ENCODE results near the gene ANKH. TPM values are rescaled to one million over a fixed set of nuclear protein-coding genes. Genes with fewer than 3 reads are reported as not detected.

ANKH gene
- total RNA-seq, result 10 to 100 TPM; 18.1 to 44.5 (median 30.5) TPM

- TF ChIP-seq, protein P1, sequence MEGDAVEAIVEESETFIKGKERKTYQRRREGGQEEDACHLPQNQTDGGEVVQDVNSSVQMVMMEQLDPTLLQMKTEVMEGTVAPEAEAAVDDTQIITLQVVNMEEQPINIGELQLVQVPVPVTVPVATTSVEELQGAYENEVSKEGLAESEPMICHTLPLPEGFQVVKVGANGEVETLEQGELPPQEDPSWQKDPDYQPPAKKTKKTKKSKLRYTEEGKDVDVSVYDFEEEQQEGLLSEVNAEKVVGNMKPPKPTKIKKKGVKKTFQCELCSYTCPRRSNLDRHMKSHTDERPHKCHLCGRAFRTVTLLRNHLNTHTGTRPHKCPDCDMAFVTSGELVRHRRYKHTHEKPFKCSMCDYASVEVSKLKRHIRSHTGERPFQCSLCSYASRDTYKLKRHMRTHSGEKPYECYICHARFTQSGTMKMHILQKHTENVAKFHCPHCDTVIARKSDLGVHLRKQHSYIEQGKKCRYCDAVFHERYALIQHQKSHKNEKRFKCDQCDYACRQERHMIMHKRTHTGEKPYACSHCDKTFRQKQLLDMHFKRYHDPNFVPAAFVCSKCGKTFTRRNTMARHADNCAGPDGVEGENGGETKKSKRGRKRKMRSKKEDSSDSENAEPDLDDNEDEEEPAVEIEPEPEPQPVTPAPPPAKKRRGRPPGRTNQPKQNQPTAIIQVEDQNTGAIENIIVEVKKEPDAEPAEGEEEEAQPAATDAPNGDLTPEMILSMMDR (IDR thresholded peaks at IDR 0.05; ENCODE audit: low read depth), result no peak
Observed at GRCh38 chr5:14871214-14872069, at the start of gene ANKH. Gene ANKH (minus strand): TSS chr5:14871778. CDS start chr5:14871447, 331 bp downstream.

DNA sequence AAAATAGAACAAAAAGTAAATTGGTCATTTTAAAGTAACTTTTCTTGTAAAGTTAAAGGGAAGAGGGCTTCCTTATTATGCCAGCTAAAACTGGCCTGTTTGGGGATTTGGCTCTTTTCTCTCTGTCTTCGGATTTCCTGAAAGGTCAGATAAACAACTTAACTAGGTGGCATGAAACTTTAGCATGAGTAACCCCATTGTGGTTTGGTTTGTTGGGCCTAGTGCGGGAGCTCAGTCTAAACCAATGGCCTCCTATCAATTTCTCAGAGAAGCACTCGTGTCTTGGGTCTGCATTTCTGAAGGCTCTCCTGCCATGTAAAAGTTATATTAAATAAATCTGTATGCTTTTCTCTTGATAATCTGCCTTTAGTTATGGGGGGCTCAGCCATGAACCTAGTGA is 48.5 kb upstream of the ANKH start:
- TF ChIP-seq, protein P1 (IDR thresholded peaks at IDR 0.05; ENCODE audit: low read depth), result no peak

DNA sequence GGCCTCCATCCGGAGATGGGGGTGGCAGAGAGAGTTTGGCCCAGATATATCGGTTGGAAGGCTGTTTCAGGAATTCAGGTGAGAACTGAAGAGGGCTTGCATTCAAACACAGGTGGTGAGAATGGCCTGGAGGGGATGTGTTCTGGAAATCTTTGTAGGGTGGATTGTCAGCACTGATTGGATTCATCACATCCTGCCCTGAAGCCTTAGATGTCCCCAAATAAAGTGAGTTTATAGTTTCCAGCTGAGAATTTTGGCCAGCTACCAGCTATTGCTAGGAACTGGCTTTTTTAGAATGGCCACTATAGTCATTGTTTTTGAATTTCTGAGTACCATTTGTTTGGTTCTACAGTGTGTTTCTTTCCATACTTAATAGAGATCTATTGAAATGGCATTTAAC is 46.1 kb upstream of the ANKH start:
- TF ChIP-seq, protein P1 (IDR thresholded peaks at IDR 0.05; ENCODE audit: low read depth), result no peak

DNA sequence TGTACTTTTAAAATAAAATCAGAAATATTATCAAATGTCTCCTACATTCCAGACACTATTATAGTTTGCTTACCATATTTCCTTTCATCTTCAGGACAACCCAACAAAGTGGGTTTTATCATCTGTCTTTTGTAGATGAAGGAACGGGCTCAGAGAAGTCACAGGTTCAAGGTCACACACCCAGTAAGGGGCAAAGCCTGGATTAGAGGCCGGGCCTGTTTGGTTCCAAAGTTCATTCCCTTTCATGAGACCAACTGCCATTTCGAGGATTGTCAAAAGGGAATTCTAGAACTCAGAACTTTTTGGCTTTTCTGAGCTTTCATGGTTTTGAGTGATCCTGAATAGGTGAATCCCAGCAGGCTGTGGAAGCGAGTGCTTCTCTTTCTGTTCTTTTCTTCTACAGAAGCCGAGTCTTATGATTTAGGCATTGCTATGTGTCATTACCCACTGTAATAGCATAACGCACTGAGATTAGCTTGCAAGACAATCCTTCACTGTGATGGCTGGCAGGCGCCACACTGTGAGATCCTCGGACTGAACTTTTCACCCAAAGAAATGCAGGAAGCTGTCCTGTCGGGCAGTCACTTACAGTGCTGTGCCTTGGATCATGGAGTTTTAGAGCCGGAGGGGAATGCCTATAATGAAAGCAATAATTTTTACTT is 43.8 kb upstream of the ANKH start:
- TF ChIP-seq, protein P1 (IDR thresholded peaks at IDR 0.05; ENCODE audit: low read depth), result no peak

DNA sequence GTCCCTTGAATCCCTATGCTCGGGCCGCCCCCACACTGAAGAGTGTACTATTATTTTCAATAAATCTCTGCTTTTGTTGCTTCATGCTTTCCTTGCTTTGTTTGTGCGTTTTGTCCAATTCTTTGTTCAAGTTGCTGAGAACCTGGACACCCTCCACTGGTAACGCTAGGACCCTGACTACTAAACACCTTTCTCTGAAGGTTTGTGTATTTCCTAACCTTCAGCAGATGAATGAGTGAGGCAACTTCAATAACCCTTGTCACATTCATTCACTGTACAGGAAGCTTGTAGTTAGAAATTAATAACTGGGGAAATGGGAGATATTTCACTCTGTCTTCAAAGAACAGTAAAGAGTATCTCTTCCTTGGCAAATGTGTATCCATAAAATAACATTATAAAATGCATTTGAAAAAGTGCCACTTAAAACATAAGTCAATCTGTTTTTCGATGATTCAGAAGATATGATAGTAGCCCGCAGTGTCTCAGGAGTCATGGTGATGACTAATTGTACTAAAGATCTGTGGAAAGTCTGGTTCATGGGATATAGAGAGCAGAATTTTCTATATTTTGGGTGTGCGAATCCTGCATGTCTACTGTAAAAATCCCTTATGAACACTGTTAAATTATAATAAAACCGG is 43.2 kb upstream of the ANKH start:
- TF ChIP-seq, protein P1 (IDR thresholded peaks at IDR 0.05; ENCODE audit: low read depth), result no peak

GRCh38 chr5:14914193-14914592 is 42.6 kb upstream of the ANKH start:
- TF ChIP-seq, protein P1 (IDR thresholded peaks at IDR 0.05; ENCODE audit: low read depth), result no peak

GRCh38 chr5:14913096-14913495 is 41.5 kb upstream of the ANKH start:
- TF ChIP-seq, protein P1 (IDR thresholded peaks at IDR 0.05; ENCODE audit: low read depth), result no peak
